ENCODE measurements around the gene DRC7. TPM values are rescaled to one million over a fixed set of nuclear protein-coding genes. Genes with fewer than 3 reads are reported as not detected.

Gene DRC7
- total and polyA plus RNA-seq, 9 of the 15 experiments (the other 6 are each of a cell fraction or from before 2014, with no cell fraction given): 0.04 to 0.33 (median 0.12) TPM; not detected in 3

- no peak for TF ChIP-seq RERE (CRISPR knock-in tag; IDR thresholded peaks at IDR 0.05; ENCODE audit: borderline replicate concordance)
- TF ChIP-seq ZNF764 (CRISPR knock-in tag; IDR thresholded peaks at IDR 0.05; ENCODE audit: low read depth): no peak
- no peak; the same call in 1 of the 2 replicates for TF ChIP-seq DPF2 (IDR thresholded peaks at IDR 0.05)
- TF ChIP-seq ARID2 (IDR thresholded peaks at IDR 0.05): no peak
- TF ChIP-seq PYGO2 (tag; IDR thresholded peaks at IDR 0.05): no peak
- TF ChIP-seq GATAD2B (IDR thresholded peaks at IDR 0.05; ENCODE audit: borderline replicate concordance): no peak
- TF ChIP-seq ZNF79 (CRISPR knock-in tag; IDR thresholded peaks at IDR 0.05; ENCODE audit: low read depth): no peak
- TF ChIP-seq SP1 (CRISPR knock-in tag; IDR thresholded peaks at IDR 0.05): no peak
- TF ChIP-seq RBFOX2 (IDR thresholded peaks at IDR 0.05; ENCODE audit: low read depth, low read length): peak; percentile 60
- no peak for TF ChIP-seq GTF2B (IDR thresholded peaks at IDR 0.05; ENCODE audit: extremely low read depth, insufficient read length)
- no peak for TF ChIP-seq HES1 (IDR thresholded peaks at IDR 0.05; ENCODE audit: low read depth)
- no peak for TF ChIP-seq ZBED1 (IDR thresholded peaks at IDR 0.05)
- peak; percentile 79 for TF ChIP-seq HBP1 (CRISPR knock-in tag; IDR thresholded peaks at IDR 0.05)
- TF ChIP-seq HLTF (IDR thresholded peaks at IDR 0.05): 0 out of 2 replicates have a peak, but pooled peaks have one; percentile 41
- TF ChIP-seq MAZ (CRISPR knock-in tag; conservative IDR thresholded peaks at IDR 0.05 in 1 of 2, IDR thresholded peaks at IDR 0.05 in 1 of 2): peak in 1 of 2 experiments; percentile 38; a peak in 2 of 4 replicates
- TF ChIP-seq STAG1 (CRISPR knock-in tag; IDR thresholded peaks at IDR 0.05; ENCODE audit: borderline replicate concordance): no peak
- TF ChIP-seq DDX20 (tag; IDR thresholded peaks at IDR 0.05; ENCODE audit: low read depth): no peak
- no peak for TF ChIP-seq RCOR1 (IDR thresholded peaks at IDR 0.05; ENCODE audit: borderline replicate concordance in 1 of 2, low read depth in 2 of 2, low read length in 2 of 2)
- no peak for TF ChIP-seq STAT5B (CRISPR knock-in tag; IDR thresholded peaks at IDR 0.05)
- TF ChIP-seq MCM7 (IDR thresholded peaks at IDR 0.05): no peak
These were observed 41.3 kb downstream of the DRC7 start, which contains the start of gene KATNB1 (continued) for GRCh38 chr16:57735755-57736418.
